Thoracic aorta endothelial cell (primary cell): ENCODE measurements around the gene NAV2. TPM values are rescaled to one million over a fixed set of nuclear protein-coding genes. Genes with fewer than 3 reads are reported as not detected.

Experiments
- small RNA-seq: library from RNA; depleted of rRNA; stranded (forward); fragments of <200 nt; gene quantifications from one replicate; pipeline ENCODE3, GENCODE V24; 2012
- total RNA-seq: library from RNA; depleted of rRNA; stranded (reverse); fragments of >200 nt; gene quantifications from 2 replicates; pipeline ENCODE4 v1.2.3, GENCODE V29; 2012

Gene NAV2
- total RNA-seq: 28.3 and 29.4 TPM in 2 replicates

GRCh38 chr11:19712281-19713195, at the start of gene NAV2:
TSS of gene NAV2 (plus strand) at chr11:19712837. CDS start at chr11:19713696, 859 bp downstream.

GRCh38 chr11:20160425-20161229, 448.0 kb downstream of the NAV2 start, which contains the start of gene DBX1:
TSS of gene DBX1 (minus strand) at chr11:20160475. CDS start at chr11:20160324, 151 bp downstream.

Small RNAs within 50 kb of the gene (small RNA-seq; reads per million reads assigned to genes)
- gene MIR4694: not detected
